ENCODE results near the gene UBE2D2. TPM values are rescaled to one million over a fixed set of nuclear protein-coding genes. Genes with fewer than 3 reads are reported as not detected.
"Not testable (repeated sequence)": the region's sequence is repeated elsewhere in the genome, so short reads cannot be mapped to it uniquely, and the experiment has no call there.

UBE2D2 gene
- total and polyA plus RNA-seq, 3 donors from 2014 or later, result 102 to 386 (median 116) TPM

DNA sequence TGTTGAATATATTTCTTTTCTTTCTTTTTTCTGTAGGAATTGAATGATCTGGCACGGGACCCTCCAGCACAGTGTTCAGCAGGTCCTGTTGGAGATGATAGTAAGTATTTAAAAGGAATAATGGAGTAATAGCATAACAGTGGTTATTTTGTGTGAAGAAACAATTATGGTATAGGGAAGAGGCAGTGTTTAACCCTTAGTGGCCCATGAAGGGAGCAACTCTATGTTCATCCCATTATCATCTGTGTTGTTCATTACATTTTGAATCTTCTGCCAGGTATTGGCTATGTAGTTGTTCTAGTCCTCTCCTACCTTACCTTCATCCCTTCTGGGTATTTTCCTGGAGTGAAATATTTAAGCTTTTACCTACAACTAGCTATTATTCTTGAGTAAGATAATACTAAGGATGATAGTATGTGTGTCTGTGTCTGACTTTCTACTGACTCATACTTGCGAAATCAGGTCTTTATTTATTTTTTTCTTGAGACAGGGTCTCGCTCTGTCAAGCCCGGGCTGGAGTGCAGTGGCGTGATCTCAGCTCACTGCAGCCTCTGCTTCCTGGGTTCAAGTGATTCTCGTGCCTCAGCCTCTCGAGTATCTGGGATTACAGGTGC, 39.3 kb downstream of the UBE2D2 start:
- TF ChIP-seq, protein P1, sequence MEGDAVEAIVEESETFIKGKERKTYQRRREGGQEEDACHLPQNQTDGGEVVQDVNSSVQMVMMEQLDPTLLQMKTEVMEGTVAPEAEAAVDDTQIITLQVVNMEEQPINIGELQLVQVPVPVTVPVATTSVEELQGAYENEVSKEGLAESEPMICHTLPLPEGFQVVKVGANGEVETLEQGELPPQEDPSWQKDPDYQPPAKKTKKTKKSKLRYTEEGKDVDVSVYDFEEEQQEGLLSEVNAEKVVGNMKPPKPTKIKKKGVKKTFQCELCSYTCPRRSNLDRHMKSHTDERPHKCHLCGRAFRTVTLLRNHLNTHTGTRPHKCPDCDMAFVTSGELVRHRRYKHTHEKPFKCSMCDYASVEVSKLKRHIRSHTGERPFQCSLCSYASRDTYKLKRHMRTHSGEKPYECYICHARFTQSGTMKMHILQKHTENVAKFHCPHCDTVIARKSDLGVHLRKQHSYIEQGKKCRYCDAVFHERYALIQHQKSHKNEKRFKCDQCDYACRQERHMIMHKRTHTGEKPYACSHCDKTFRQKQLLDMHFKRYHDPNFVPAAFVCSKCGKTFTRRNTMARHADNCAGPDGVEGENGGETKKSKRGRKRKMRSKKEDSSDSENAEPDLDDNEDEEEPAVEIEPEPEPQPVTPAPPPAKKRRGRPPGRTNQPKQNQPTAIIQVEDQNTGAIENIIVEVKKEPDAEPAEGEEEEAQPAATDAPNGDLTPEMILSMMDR (IDR thresholded peaks at IDR 0.05), result no peak
- no peak for TF ChIP-seq POLR2A (IDR thresholded peaks at IDR 0.05)
- intact Hi-C loops (cut with DNase I; ENCODE audit: low total_unique reads), result no loop called here

DNA sequence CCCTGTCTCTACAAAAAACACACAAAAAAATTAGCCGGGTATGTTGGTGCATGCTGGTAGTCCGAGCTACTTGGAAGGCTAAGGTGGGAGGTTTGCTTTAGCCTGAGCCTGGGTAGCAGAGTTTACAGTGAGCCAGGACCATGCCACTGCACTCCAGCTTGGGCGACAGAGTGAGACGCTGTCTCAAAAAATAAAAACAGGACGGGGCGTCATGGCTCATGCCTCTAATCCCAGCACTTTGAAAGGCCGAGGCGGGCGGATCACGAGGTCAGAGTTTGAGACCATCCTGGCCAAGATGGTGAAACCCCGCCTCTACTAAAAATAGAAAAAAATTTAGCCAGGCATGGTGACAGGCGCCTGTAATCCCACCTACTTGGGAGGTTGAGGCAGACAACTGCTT, 40.3 kb downstream of the UBE2D2 start:
- no peak overlapping the region for H3K27ac ChIP-seq
- H3K4me3 ChIP-seq, result no peak overlapping the region
- no peaks in the 10 kb centered on the region for H3K4me1 ChIP-seq
- WGBS, 2 donors, result 94 to 96% methylated on average over 12 of the region's 12 CpGs
- no peaks in the 10 kb centered on the region for H3K9me3 ChIP-seq
- H3K27me3 ChIP-seq, result no peaks in the 10 kb centered on the region
- intact Hi-C loops (cut with DNase I; ENCODE audit: low total_unique reads), result no loop called here
- TF ChIP-seq POLR2A (IDR thresholded peaks at IDR 0.05), result no peak
- TF ChIP-seq, protein P1 (IDR thresholded peaks at IDR 0.05), result no peak
- H3K36me3 ChIP-seq (ENCODE audit: low read depth, missing control alignments), result no peaks in the 10 kb centered on the region
- DNase-seq, result no peak

More for the DNA sequence above, 39.3 kb downstream of the UBE2D2 start:
- 92 to 94% methylated on average over 7 of the region's 7 CpGs for WGBS, 2 donors
- no peak overlapping the region for H3K27ac ChIP-seq
- no peaks in the 10 kb centered on the region for H3K27me3 ChIP-seq
- no peak for DNase-seq
- no peaks in the 10 kb centered on the region for H3K36me3 ChIP-seq (ENCODE audit: low read depth, missing control alignments)
- H3K4me1 ChIP-seq, result no peaks in the 10 kb centered on the region
- H3K9me3 ChIP-seq, result no peaks in the 10 kb centered on the region
- no peak overlapping the region for H3K4me3 ChIP-seq

DNA sequence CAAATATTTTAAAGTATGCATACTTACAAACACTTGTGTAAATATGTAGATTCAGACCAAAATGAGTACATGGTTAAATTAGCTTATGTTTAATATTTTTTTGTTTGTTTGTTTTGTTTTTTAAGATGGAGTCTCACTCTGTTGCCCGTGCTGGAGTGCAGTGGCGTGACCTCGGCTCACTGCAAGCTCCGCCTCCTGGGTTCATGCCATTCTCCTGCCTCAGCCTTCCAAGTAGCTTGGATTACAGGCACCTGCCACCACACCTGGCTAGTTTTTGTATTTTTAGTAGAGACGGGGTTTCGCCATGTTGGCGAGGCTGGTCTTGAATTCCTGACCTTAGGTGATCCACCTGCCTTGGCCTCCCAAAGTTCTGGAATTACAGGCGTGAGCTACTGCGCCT, 40.8 kb downstream of the UBE2D2 start:
- H3K27ac ChIP-seq; intact Hi-C loops (cut with DNase I; ENCODE audit: low total_unique reads); H3K27me3 ChIP-seq; DNase-seq; H3K36me3 ChIP-seq (ENCODE audit: low read depth, missing control alignments); H3K4me3 ChIP-seq; H3K9me3 ChIP-seq; H3K4me1 ChIP-seq: not testable (repeated sequence)
- WGBS, 2 donors, result 91 to 94% methylated on average over 9 of the region's 9 CpGs

GRCh38 chr5:139605887-139606286, 44.7 kb downstream of the UBE2D2 start:
- Histone ChIP-seq H3K36me3 (ENCODE audit: low read depth, missing control alignments) (no peaks in the 10 kb centered on the region), H3K9me3 (no peaks in the 10 kb centered on the region), H3K4me1 (no peaks in the 10 kb centered on the region), H3K27me3 (no peaks in the 10 kb centered on the region), H3K27ac (no peak overlapping the region), H3K4me3 (no peak overlapping the region)
- intact Hi-C loops (cut with DNase I; ENCODE audit: low total_unique reads), result no loop called here
- TF ChIP-seq, protein P1 (IDR thresholded peaks at IDR 0.05), result no peak
- no peak for TF ChIP-seq POLR2A (IDR thresholded peaks at IDR 0.05)
- DNase-seq, result no peak
- WGBS, 2 donors, result 93 to 95% methylated on average over 8 of the region's 8 CpGs

DNA sequence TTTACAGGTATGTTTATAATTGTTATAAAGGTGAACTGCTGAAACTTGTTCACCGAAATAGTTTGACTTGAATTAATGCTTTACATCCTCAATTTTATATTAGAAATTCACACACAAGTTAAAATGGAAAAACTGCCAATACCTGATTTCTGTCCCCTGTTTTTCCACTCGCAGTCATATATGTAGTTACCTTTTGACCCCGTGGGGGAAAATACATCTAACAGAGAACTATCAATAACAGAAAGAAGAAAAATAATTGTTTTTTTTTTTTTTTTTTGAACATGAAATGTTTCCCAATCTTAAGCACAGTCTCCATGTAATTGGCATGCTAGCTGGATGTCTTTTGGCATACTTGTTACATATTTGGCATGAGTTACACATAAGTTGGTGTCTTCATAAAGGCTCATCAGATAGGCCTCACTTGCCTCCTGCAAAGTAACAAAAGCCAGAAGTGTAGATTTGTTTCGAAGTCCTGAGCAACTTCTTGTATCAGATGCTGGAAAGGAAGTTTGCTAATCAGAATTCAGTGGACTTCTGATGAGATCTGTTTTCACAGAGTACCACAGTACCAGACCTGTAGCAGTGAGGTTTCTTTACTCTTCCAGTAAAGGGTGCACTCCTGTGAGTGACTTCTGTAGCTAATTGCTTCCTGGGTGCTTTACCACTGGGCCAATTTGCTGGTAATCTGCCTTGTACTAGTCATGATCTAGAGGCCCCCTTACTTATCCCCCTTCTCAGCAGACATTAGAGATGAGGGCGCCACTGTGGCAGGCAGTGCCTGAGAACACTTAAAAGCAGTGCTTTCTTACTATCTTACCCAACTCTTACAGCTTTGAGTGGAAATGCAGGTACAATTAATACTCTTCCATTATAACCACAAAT, 50.8 kb downstream of the UBE2D2 start:
- Histone ChIP-seq H3K27me3 (no peaks in the 10 kb centered on the region), H3K4me1 (peaks cover 12% of the 10 kb centered on the region), H3K36me3 (ENCODE audit: low read depth, missing control alignments) (no peaks in the 10 kb centered on the region), H3K4me3 (no peak overlapping the region), H3K27ac (no peak overlapping the region), H3K9me3 (no peaks in the 10 kb centered on the region)
- intact Hi-C loops (cut with DNase I; ENCODE audit: low total_unique reads), result no loop called here
- TF ChIP-seq POLR2A (IDR thresholded peaks at IDR 0.05), result no peak
- TF ChIP-seq, protein P1 (IDR thresholded peaks at IDR 0.05), result no peak
- 90 to 91% methylated on average over 5 of the region's 5 CpGs for WGBS, 2 donors
- no peak for DNase-seq

Measured in testis (tissue), 3 donors.